ENCODE results near the gene CCDC40. TPM values are rescaled to one million over a fixed set of nuclear protein-coding genes. Genes with fewer than 3 reads are reported as not detected.

Gene CCDC40
- total and polyA plus RNA-seq, 2 of the 13 experiments (the other 11 are each of a cell fraction or from before 2014, with no cell fraction given), result 4.1 to 5.5 TPM

- TF ChIP-seq HOXA3 (CRISPR knock-in tag; IDR thresholded peaks at IDR 0.05) (peak; percentile 74; the same call in 1 of the 2 replicates), ZFP82 (CRISPR knock-in tag; IDR thresholded peaks at IDR 0.05; ENCODE audit: borderline replicate concordance) (0 out of 2 replicates have a peak, but pooled peaks have one; percentile 41), SETDB1 (CRISPR knock-in tag; IDR thresholded peaks at IDR 0.05; ENCODE audit: borderline replicate concordance) (no peak), ZNF33B (CRISPR knock-in tag; IDR thresholded peaks at IDR 0.05) (0 out of 2 replicates have a peak, but pooled peaks have one; percentile 56), SP4 (CRISPR knock-in tag; IDR thresholded peaks at IDR 0.05) (0 out of 2 replicates have a peak, but pooled peaks have one; percentile 13), ZNF446 (CRISPR knock-in tag; IDR thresholded peaks at IDR 0.05) (no peak), MTA3 (CRISPR knock-in tag; IDR thresholded peaks at IDR 0.05) (no peak), SNAPC2 (CRISPR knock-in tag; IDR thresholded peaks at IDR 0.05) (no peak), NR2C2 (CRISPR knock-in tag; IDR thresholded peaks at IDR 0.05; ENCODE audit: borderline replicate concordance) (peak; percentile 20; the same call in 1 of the 2 replicates), ZSCAN21 (CRISPR knock-in tag; IDR thresholded peaks at IDR 0.05; ENCODE audit: borderline replicate concordance) (peak; percentile 26; the same call in 1 of the 2 replicates), PHF21A (CRISPR knock-in tag; IDR thresholded peaks at IDR 0.05) (no peak), ESRRA (CRISPR knock-in tag; IDR thresholded peaks at IDR 0.05; ENCODE audit: low read depth) (0 out of 2 replicates have a peak, but pooled peaks have one; percentile 17), TSC22D2 (CRISPR knock-in tag; IDR thresholded peaks at IDR 0.05; ENCODE audit: borderline replicate concordance) (0 out of 2 replicates have a peak, but pooled peaks have one; percentile 70), ATF7 (IDR thresholded peaks at IDR 0.05) (no peak), ATF7 (CRISPR knock-in tag; IDR thresholded peaks at IDR 0.05) (no peak), MATR3 (CRISPR knock-in tag; IDR thresholded peaks at IDR 0.05) (0 out of 2 replicates have a peak, but pooled peaks have one; percentile 10), TOPORS (CRISPR knock-in tag; IDR thresholded peaks at IDR 0.05) (0 out of 2 replicates have a peak, but pooled peaks have one; percentile 3)
- TF ChIP-seq, protein P1, sequence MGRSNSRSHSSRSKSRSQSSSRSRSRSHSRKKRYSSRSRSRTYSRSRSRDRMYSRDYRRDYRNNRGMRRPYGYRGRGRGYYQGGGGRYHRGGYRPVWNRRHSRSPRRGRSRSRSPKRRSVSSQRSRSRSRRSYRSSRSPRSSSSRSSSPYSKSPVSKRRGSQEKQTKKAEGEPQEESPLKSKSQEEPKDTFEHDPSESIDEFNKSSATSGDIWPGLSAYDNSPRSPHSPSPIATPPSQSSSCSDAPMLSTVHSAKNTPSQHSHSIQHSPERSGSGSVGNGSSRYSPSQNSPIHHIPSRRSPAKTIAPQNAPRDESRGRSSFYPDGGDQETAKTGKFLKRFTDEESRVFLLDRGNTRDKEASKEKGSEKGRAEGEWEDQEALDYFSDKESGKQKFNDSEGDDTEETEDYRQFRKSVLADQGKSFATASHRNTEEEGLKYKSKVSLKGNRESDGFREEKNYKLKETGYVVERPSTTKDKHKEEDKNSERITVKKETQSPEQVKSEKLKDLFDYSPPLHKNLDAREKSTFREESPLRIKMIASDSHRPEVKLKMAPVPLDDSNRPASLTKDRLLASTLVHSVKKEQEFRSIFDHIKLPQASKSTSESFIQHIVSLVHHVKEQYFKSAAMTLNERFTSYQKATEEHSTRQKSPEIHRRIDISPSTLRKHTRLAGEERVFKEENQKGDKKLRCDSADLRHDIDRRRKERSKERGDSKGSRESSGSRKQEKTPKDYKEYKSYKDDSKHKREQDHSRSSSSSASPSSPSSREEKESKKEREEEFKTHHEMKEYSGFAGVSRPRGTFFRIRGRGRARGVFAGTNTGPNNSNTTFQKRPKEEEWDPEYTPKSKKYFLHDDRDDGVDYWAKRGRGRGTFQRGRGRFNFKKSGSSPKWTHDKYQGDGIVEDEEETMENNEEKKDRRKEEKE (IDR thresholded peaks at IDR 0.05), result no peak
- TF ChIP-seq, protein P2, sequence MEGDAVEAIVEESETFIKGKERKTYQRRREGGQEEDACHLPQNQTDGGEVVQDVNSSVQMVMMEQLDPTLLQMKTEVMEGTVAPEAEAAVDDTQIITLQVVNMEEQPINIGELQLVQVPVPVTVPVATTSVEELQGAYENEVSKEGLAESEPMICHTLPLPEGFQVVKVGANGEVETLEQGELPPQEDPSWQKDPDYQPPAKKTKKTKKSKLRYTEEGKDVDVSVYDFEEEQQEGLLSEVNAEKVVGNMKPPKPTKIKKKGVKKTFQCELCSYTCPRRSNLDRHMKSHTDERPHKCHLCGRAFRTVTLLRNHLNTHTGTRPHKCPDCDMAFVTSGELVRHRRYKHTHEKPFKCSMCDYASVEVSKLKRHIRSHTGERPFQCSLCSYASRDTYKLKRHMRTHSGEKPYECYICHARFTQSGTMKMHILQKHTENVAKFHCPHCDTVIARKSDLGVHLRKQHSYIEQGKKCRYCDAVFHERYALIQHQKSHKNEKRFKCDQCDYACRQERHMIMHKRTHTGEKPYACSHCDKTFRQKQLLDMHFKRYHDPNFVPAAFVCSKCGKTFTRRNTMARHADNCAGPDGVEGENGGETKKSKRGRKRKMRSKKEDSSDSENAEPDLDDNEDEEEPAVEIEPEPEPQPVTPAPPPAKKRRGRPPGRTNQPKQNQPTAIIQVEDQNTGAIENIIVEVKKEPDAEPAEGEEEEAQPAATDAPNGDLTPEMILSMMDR (CRISPR knock-in tag; IDR thresholded peaks at IDR 0.05), result peak; percentile 81
- TF ChIP-seq, protein P3, sequence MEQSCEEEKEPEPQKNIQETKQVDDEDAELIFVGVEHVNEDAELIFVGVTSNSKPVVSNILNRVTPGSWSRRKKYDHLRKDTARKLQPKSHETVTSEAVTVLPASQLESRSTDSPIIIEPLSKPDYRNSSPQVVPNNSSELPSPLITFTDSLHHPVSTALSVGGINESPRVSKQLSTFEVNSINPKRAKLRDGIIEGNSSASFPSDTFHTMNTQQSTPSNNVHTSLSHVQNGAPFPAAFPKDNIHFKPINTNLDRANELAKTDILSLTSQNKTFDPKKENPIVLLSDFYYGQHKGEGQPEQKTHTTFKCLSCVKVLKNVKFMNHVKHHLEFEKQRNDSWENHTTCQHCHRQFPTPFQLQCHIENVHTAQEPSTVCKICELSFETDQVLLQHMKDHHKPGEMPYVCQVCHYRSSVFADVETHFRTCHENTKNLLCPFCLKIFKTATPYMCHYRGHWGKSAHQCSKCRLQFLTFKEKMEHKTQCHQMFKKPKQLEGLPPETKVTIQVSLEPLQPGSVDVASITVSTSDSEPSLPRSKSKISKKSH (CRISPR knock-in tag; IDR thresholded peaks at IDR 0.05; ENCODE audit: borderline replicate concordance), result peak; percentile 76; the same call in 1 of the 2 replicates
- TF ChIP-seq, protein P4, sequence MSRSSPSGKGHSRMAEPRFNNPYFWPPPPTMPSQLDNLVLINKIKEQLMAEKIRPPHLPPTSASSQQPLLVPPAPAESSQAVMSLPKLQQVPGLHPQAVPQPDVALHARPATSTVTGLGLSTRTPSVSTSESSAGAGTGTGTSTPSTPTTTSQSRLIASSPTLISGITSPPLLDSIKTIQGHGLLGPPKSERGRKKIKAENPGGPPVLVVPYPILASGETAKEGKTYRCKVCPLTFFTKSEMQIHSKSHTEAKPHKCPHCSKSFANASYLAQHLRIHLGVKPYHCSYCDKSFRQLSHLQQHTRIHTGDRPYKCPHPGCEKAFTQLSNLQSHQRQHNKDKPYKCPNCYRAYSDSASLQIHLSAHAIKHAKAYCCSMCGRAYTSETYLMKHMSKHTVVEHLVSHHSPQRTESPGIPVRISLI (CRISPR knock-in tag; IDR thresholded peaks at IDR 0.05; ENCODE audit: borderline replicate concordance), result no peak
- TF ChIP-seq, protein P5, sequence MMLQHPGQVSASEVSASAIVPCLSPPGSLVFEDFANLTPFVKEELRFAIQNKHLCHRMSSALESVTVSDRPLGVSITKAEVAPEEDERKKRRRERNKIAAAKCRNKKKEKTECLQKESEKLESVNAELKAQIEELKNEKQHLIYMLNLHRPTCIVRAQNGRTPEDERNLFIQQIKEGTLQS (CRISPR knock-in tag; IDR thresholded peaks at IDR 0.05), result no peak
Measured at GRCh38 chr17:79991140-79991923, 45.1 kb upstream of the CCDC40 start (continued).
